CD4-positive, alpha-beta memory T cell (primary cell): ENCODE results near the gene SLC23A2. TPM values are rescaled to one million over a fixed set of nuclear protein-coding genes. Genes with fewer than 3 reads are reported as not detected.

Experiments
- CTCF ChIA-PET: fragments of 350-600 bp; sonication (Branson Sonifier 250); formaldehyde crosslinking; loops from one replicate; lab custom pipeline; 2021; ENCODE audit warnings: inconsistent platforms; ENCODE audit not compliant: partially characterized antibody; lab: Charles Lee
- POLR2A ChIA-PET: fragments of 350-600 bp; sonication (Branson Sonifier 250); formaldehyde crosslinking; loops from one replicate; lab custom pipeline; 2021; ENCODE audit not compliant: partially characterized antibody; lab: Charles Lee
- DNase-seq, 5 donors: peaks; one replicate each; pipeline versions ENCODE4 v3.0.0 to v3.0.0-alpha.2; 2020 to 2022; ENCODE audit warnings: mixed read lengths in 1 of 5
- H3K27ac ChIP-seq: one replicate; pipeline ENCODE4 v1.7.0; 2013; ENCODE audit warnings: low read depth, low read length
- H3K27me3 ChIP-seq: 2 replicates; pipeline ENCODE4 v1.7.0; 2013; ENCODE audit warnings: mild to moderate bottlenecking, low read length, moderate library complexity; ENCODE audit not compliant: insufficient read depth
- H3K36me3 ChIP-seq: 2 replicates; pipeline ENCODE4 v1.7.0; 2013; ENCODE audit warnings: mild to moderate bottlenecking, low read length, moderate library complexity; ENCODE audit not compliant: insufficient read depth
- H3K4me1 ChIP-seq: 2 replicates; pipeline ENCODE4 v1.7.0; 2013; ENCODE audit warnings: mild to moderate bottlenecking, low read length, moderate library complexity; ENCODE audit not compliant: insufficient read depth
- H3K4me3 ChIP-seq, 2 donors: one replicate each; pipeline ENCODE4 v1.7.0; 2013; ENCODE audit warnings: low read length in 2 of 2, mild to moderate bottlenecking in 1 of 2
- H3K9me3 ChIP-seq, 2 donors: one replicate each; pipeline ENCODE4 v1.7.0; 2013; ENCODE audit warnings: low read length in 2 of 2, control low read depth in 1 of 2; ENCODE audit not compliant: control insufficient read depth in 1 of 2
- H3K27ac Mint-ChIP-seq, 7 donors: one replicate each; pipeline ENCODE4 v1.8.0; 2020 to 2021; ENCODE audit warnings: mixed read lengths in 7 of 7, mild to moderate bottlenecking in 6 of 7, inconsistent platforms in 3 of 7, moderate library complexity in 3 of 7
- H3K27me3 Mint-ChIP-seq, 2 donors: one replicate each; pipeline ENCODE4 v1.8.0; 2020 to 2021; ENCODE audit warnings: mixed read lengths in 2 of 2
- H3K36me3 Mint-ChIP-seq, 2 donors: one replicate each; pipeline ENCODE4 v1.8.0; 2020 to 2021; ENCODE audit warnings: mixed read lengths in 2 of 2, inconsistent platforms in 1 of 2, mild to moderate bottlenecking in 1 of 2
- H3K4me1 Mint-ChIP-seq, 4 donors: one replicate each; pipeline ENCODE4 v1.8.0; 2020 to 2021; ENCODE audit warnings: mixed read lengths in 4 of 4, mild to moderate bottlenecking in 1 of 4
- H3K4me3 Mint-ChIP-seq, 8 donors: one replicate each; pipeline ENCODE4 v1.8.0; 2020 to 2021; ENCODE audit warnings: mixed read lengths in 8 of 8, mild to moderate bottlenecking in 7 of 8, moderate library complexity in 6 of 8, inconsistent platforms in 3 of 8
- H3K9me3 Mint-ChIP-seq, 8 donors: one replicate each; pipeline ENCODE4 v1.8.0; 2020 to 2021; ENCODE audit warnings: mixed read lengths in 8 of 8, mild to moderate bottlenecking in 5 of 8, inconsistent platforms in 3 of 8, moderate library complexity in 1 of 8
- intact Hi-C: fragments of 100-400 bp; cut with micrococcal nuclease; formaldehyde crosslinking; loops from one replicate; pipeline ENCODE4 v1.15.1; 2023
- polyA plus RNA-seq, 2 donors: library from polyadenylated mRNA; unstranded; fragments of 300-500 nt; fragmentation: Illumina TruSeq; gene quantifications; one replicate each; pipeline ENCODE4 v1.2.3, GENCODE V29; 2021
- total RNA-seq, 2 experiments: library from RNA; stranded (reverse); gene quantifications; one replicate each; pipeline ENCODE4 v1.2.3, GENCODE V29; 2021

Gene SLC23A2
- total and polyA plus RNA-seq, 4 experiments from 2014 or later = 4.3 to 22.6 (median 16.6) TPM

- peak overlapping the region in 5 of 8 donors; percentile 17 to 37 (median 33) for H3K4me3 Mint-ChIP-seq
- H3K27ac Mint-ChIP-seq = peak overlapping the region in 3 of 7 donors; percentile 14 to 65 (median 32)
- CTCF ChIA-PET = interaction anchor here (2.3 kb wide), 2 partner anchors 59 to 101 kb away, joined by 5 to 7 read pairs; no protein-coding TSS in a partner anchor
Measured at GRCh38 chr20:4998160-4998651, 3.1 kb downstream of the SLC23A2 start.

GRCh38 chr20:4997222-4997621, 4.1 kb downstream of the SLC23A2 start:
- ChIA-PET CTCF (interaction anchor here (0.7 kb wide), 1 partner anchor 220 kb away, joined by 3 read pairs; no protein-coding TSS in a partner anchor), POLR2A (no interaction called here)
- no peak for DNase-seq
- no peaks in the 10 kb centered on the region for H3K36me3 ChIP-seq
- H3K27ac ChIP-seq = no peak overlapping the region
- H3K9me3 ChIP-seq = no peaks in the 10 kb centered on the region
- peaks cover 0 to 10% of the 10 kb centered on the region in 2 donors for H3K36me3 Mint-ChIP-seq
- H3K4me3 Mint-ChIP-seq = peak overlapping the region in 1 of 8 donors; percentile 2
- H3K27me3 ChIP-seq = no peaks in the 10 kb centered on the region
- no peaks in the 10 kb centered on the region for H3K27me3 Mint-ChIP-seq
- H3K9me3 Mint-ChIP-seq = peaks cover 0 to 2% (median 0%) of the 10 kb centered on the region in 8 donors
- peaks cover 36% of the 10 kb centered on the region for H3K4me1 ChIP-seq
- peak overlapping the region in 3 of 7 donors; percentile 25 to 52 (median 38) for H3K27ac Mint-ChIP-seq
- no peak overlapping the region for H3K4me3 ChIP-seq
- intact Hi-C loops = no loop called here
- peaks cover 33 to 58% (median 47%) of the 10 kb centered on the region in 4 donors for H3K4me1 Mint-ChIP-seq

More at GRCh38 chr20:4998160-4998651, 3.1 kb downstream of the SLC23A2 start:
- intact Hi-C loops = no loop called here
- peaks cover 0 to 2% (median 0%) of the 10 kb centered on the region in 8 donors for H3K9me3 Mint-ChIP-seq
- H3K27me3 Mint-ChIP-seq = no peaks in the 10 kb centered on the region
- Histone ChIP-seq H3K36me3 (no peaks in the 10 kb centered on the region), H3K4me3 (no peak overlapping the region), H3K9me3 (no peaks in the 10 kb centered on the region), H3K4me1 (peaks cover 36% of the 10 kb centered on the region), H3K27ac (no peak overlapping the region), H3K27me3 (no peaks in the 10 kb centered on the region)
- peaks cover 0 to 10% of the 10 kb centered on the region in 2 donors for H3K36me3 Mint-ChIP-seq
- H3K4me1 Mint-ChIP-seq = peaks cover 35 to 61% (median 48%) of the 10 kb centered on the region in 4 donors
- POLR2A ChIA-PET = no interaction called here
- DNase-seq = no peak

GRCh38 chr20:4989570-4989969, 11.7 kb downstream of the SLC23A2 start:
- Mint-ChIP-seq H3K4me3 (no peak overlapping the region), H3K36me3 (peaks cover 8 to 10% of the 10 kb centered on the region in 2 donors), H3K4me1 (peaks cover 14 to 34% (median 22%) of the 10 kb centered on the region in 4 donors), H3K9me3 (no peaks in the 10 kb centered on the region), H3K27ac (peak overlapping the region in 2 of 7 donors; percentile 5 to 65), H3K27me3 (no peaks in the 10 kb centered on the region)
- no peak overlapping the region for H3K27ac ChIP-seq
- H3K4me1 ChIP-seq = peaks cover 3% of the 10 kb centered on the region
- H3K27me3 ChIP-seq = no peaks in the 10 kb centered on the region
- no peak overlapping the region for H3K4me3 ChIP-seq
- intact Hi-C loops = no loop called here
- H3K9me3 ChIP-seq = no peaks in the 10 kb centered on the region
- POLR2A ChIA-PET = no interaction called here
- CTCF ChIA-PET = interaction anchor here (1.4 kb wide), 1 partner anchor 12 kb away, joined by 5 read pairs; no protein-coding TSS in a partner anchor
- no peaks in the 10 kb centered on the region for H3K36me3 ChIP-seq
- no peak for DNase-seq

- peaks cover 10% of the 10 kb centered on the region in 2 donors for H3K36me3 Mint-ChIP-seq
- H3K27me3 Mint-ChIP-seq = no peaks in the 10 kb centered on the region
- no peaks in the 10 kb centered on the region for H3K9me3 ChIP-seq
- DNase-seq = no peak
- ChIA-PET CTCF (no interaction called here), POLR2A (no interaction called here)
- intact Hi-C loops = no loop called here
- no peak overlapping the region for H3K27ac ChIP-seq
- no peaks in the 10 kb centered on the region for H3K36me3 ChIP-seq
- no peaks in the 10 kb centered on the region for H3K4me1 ChIP-seq
- no peaks in the 10 kb centered on the region for H3K9me3 Mint-ChIP-seq
- H3K27ac Mint-ChIP-seq = peak overlapping the region in 1 of 7 donors; percentile 25
- H3K4me1 Mint-ChIP-seq = peaks cover 19 to 34% (median 25%) of the 10 kb centered on the region in 4 donors
- no peaks in the 10 kb centered on the region for H3K27me3 ChIP-seq
- no peak overlapping the region for H3K4me3 Mint-ChIP-seq
- H3K4me3 ChIP-seq = no peak overlapping the region
Measured at GRCh38 chr20:4987130-4987529, 14.2 kb downstream of the SLC23A2 start.

- no peaks in the 10 kb centered on the region for H3K9me3 Mint-ChIP-seq
- ChIA-PET CTCF (no interaction called here), POLR2A (no interaction called here)
- Histone ChIP-seq H3K4me1 (no peaks in the 10 kb centered on the region), H3K27ac (no peak overlapping the region), H3K36me3 (no peaks in the 10 kb centered on the region), H3K4me3 (no peak overlapping the region), H3K27me3 (no peaks in the 10 kb centered on the region), H3K9me3 (no peaks in the 10 kb centered on the region)
- peaks cover 10% of the 10 kb centered on the region in 2 donors for H3K36me3 Mint-ChIP-seq
- no peaks in the 10 kb centered on the region for H3K27me3 Mint-ChIP-seq
- no peak for DNase-seq
- H3K27ac Mint-ChIP-seq = no peak overlapping the region
- intact Hi-C loops = no loop called here
- H3K4me1 Mint-ChIP-seq = peaks cover 16 to 35% (median 27%) of the 10 kb centered on the region in 4 donors
- H3K4me3 Mint-ChIP-seq = no peak overlapping the region
Measured at GRCh38 chr20:4985658-4986057, 15.7 kb downstream of the SLC23A2 start.

- no peak overlapping the region for H3K27ac Mint-ChIP-seq
- intact Hi-C loops = no loop called here
- peaks cover 16 to 31% (median 23%) of the 10 kb centered on the region in 4 donors for H3K4me1 Mint-ChIP-seq
- no peak overlapping the region for H3K4me3 Mint-ChIP-seq
- H3K36me3 Mint-ChIP-seq = peaks cover 9 to 10% of the 10 kb centered on the region in 2 donors
- CTCF ChIA-PET = no interaction called here
- Histone ChIP-seq H3K36me3 (no peaks in the 10 kb centered on the region), H3K27ac (no peak overlapping the region), H3K27me3 (no peaks in the 10 kb centered on the region), H3K4me1 (no peaks in the 10 kb centered on the region), H3K9me3 (no peaks in the 10 kb centered on the region), H3K4me3 (no peak overlapping the region)
- POLR2A ChIA-PET = no interaction called here
- no peak for DNase-seq
- H3K27me3 Mint-ChIP-seq = no peaks in the 10 kb centered on the region
- H3K9me3 Mint-ChIP-seq = no peaks in the 10 kb centered on the region
Measured at GRCh38 chr20:4982281-4982680, 19.0 kb downstream of the SLC23A2 start.

GRCh38 chr20:4979841-4980410, 21.4 kb downstream of the SLC23A2 start:
- DNase-seq = no peak
- no peaks in the 10 kb centered on the region for H3K27me3 Mint-ChIP-seq
- H3K9me3 ChIP-seq = no peaks in the 10 kb centered on the region
- no peak overlapping the region for H3K4me3 Mint-ChIP-seq
- peaks cover 13 to 23% (median 17%) of the 10 kb centered on the region in 4 donors for H3K4me1 Mint-ChIP-seq
- no peak overlapping the region for H3K27ac ChIP-seq
- H3K27ac Mint-ChIP-seq = peak overlapping the region in 1 of 7 donors; percentile 18
- no peaks in the 10 kb centered on the region for H3K9me3 Mint-ChIP-seq
- ChIA-PET POLR2A (no interaction called here), CTCF (interaction anchor here (1.7 kb wide), 1 partner anchor 13 kb away, joined by 3 read pairs; no protein-coding TSS in a partner anchor)
- H3K36me3 Mint-ChIP-seq = peaks cover 0 to 2% of the 10 kb centered on the region in 2 donors
- H3K4me1 ChIP-seq = no peaks in the 10 kb centered on the region
- no peak overlapping the region for H3K4me3 ChIP-seq
- H3K27me3 ChIP-seq = no peaks in the 10 kb centered on the region
- intact Hi-C loops = no loop called here
- no peaks in the 10 kb centered on the region for H3K36me3 ChIP-seq
